Stimulated activated CD4-positive, alpha-beta T cell treated with anti-CD3 and anti-CD28 coated beads, TNF-alpha, amount 100 ng/mL, for 24 hours (primary cell): ENCODE results near the gene KNSTRN.
A peak's percentile ranks its signal among the peaks of the same experiment; 100 is the strongest.

ENCODE experiments used
- DNase-seq, 3 experiments: peaks; one replicate each; pipeline ENCODE4 v3.0.0-alpha.2; 2020; ENCODE audit warnings: low read depth in 3 of 3

KNSTRN gene

DNA sequence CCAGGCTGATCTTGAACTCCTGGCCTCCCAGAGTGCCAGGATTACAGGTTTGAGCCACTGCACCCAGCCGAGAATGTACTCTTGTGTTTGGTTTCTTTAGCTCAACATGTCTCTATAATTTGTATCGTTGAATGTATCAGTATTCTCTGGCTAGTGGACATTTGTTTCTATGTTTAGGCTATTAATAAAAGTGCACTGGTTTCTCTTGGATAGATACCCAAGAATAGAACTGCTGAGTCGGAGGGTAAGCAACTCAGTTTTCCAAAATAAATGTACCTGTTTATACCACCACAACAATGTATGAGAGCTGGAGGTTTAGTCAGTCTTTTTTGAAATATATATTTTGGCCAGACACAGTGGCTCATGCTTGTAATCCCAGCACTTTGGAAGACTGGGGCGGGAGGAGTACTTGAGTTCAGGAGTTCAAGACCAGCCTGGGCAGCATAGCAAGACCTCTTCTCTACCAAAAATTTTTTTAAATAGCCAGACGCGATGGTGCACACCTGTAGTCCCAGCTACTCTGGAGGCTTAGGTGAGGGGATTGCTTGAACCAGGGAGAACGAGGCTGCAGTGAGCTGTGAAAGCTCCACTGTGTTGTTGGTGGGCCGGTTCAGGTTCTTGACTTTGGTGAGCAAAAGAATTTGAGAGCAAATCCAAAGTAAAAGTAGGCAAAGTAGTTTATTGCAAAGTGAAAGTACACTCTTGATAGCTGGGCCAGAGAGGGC lies 15.3 kb downstream of the KNSTRN start:
- DNase-seq: no peak

GRCh38 chr15:40398413-40398873 lies 15.9 kb downstream of the KNSTRN start:
- no peak for DNase-seq

DNA sequence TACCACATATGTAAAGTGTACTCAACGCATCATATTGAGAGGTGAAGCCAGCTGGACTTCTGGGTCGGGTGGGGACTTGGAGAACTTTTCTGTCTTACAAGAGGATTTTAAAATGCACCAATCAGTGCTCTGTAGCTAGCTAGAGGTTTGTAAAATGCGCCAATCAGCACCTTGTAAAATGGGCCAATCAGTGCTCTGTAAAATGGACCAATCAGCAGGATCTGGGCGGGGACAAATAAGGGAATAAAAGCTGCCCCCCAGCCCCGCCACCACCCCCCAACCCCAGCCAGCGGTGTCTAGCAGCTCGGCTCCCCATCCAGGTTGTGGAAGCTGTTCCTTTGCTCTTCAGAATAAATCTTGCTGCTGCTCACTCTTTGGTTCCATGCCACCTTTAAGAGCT lies 16.8 kb downstream of the KNSTRN start:
- no peak for DNase-seq

DNA sequence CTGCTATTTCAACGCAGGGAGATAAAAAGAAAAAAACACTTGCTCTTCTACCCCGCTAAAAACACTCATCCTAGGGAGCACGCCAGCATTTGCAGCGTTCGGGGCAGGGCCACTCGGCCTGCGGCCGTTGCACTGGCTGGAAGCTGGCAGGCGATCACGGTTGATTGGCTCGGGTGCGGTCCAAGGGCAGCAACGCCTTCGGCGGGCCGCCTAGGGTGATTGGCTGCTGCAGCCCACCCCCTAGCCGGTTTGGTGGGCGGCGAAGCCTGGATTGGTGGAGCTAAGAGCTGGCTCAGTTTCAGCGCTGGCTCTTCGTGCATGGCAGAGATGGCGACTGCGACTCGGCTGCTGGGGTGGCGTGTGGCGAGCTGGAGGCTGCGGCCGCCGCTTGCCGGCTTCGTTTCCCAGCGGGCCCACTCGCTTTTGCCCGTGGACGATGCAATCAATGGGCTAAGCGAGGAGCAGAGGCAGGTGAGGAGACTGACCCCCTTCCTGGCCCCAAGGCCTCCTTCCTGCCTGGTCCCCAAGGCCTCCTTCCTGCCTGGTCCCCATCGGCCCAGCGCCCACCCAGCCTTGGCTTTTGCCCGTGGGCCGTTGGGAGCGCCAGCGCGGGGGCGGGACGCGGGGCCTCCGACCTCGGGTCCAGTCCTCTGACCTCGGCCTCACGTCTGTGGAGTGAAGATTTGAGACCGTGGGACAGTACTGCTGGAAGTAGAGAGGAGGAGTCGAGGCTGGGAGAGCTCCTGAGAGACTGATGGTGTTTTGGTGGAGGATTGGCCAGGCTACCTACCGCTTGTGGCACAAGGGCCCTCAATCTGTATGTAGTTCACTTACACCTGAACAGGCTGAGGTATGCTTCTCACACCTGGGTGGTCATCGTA lies 23.2 kb downstream of the KNSTRN start, which contains the start of gene IVD:
TSS of gene IVD (plus strand) at position 295 of the 881 bp plus-strand sequence. CDS start at position 328, 33 bp downstream.
- DNase-seq: peak; percentile 82 to 91 (median 86)

DNA sequence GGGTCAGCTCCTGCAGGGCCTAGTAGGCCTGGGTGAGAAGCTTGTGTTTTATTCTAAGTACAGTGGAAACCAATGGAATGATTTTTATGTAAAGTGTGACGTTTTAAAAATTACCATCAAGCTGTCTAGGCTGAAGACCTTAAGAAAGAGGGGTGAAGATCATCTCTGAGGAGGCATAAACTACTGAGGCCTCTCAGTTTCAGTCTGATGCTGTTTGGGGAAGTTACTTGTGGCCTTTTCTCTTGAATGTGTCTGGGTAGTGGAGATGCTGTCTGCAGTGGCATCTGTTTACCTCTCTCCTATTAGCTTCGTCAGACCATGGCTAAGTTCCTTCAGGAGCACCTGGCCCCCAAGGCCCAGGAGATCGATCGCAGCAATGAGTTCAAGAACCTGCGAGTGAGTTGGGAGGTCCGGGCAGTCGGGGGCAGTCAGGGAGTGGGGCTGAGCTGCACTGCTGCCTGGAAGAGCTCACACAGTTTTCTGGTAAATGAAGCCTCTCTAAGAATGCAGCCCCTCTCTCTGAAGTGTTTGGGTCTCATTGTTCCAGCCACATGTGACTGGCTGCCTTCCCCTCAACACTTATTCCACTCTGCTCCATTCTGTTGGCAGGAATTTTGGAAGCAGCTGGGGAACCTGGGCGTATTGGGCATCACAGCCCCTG lies 24.9 kb downstream of the KNSTRN start:
- no peak for DNase-seq

DNA sequence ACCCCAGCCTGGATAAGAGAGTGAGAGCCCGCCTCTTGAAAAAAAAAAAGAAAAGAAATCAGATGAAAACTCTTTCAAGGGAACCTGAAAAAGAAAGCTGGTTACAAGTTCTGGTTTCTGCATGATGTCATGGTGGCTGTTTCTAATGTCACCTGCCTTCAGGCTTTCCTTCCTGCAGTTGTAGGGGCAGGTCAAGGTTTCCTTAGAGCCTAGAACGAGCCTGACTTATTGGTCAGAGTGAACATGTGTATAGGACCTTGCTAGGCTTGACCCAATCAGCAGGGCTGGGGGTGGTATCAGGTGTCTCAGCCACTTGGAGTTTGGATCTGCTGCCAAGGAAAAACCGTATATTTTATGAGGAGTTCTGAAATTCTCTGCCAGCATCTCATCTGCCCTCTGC lies 26.8 kb downstream of the KNSTRN start:
- no peak for DNase-seq

DNA sequence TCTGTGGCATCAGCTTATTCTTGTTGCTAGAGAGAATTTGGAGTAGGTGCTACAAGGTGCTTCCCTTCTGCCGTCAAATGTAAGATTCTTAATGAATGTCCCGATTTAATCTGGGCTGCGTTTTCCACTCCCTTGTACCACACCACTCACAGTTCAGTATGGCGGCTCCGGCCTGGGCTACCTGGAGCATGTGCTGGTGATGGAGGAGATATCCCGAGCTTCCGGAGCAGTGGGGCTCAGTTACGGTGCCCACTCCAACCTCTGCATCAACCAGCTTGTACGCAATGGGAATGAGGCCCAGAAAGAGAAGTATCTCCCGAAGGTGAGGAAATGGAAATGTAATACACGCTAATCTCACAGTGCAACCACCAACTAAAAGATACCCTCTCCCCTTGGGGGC lies 28.0 kb downstream of the KNSTRN start:
- DNase-seq: no peak

- DNase-seq: no peak
These were observed 29.7 kb downstream of the KNSTRN start for GRCh38 chr15:40412095-40412759.

GRCh38 chr15:40413036-40413435 lies 30.5 kb downstream of the KNSTRN start:
- DNase-seq: no peak

- DNase-seq: no peak
These were observed 32.3 kb downstream of the KNSTRN start for GRCh38 chr15:40414816-40415215.

- DNase-seq: no peak
These were observed 32.7 kb downstream of the KNSTRN start for GRCh38 chr15:40415226-40415625.

DNA sequence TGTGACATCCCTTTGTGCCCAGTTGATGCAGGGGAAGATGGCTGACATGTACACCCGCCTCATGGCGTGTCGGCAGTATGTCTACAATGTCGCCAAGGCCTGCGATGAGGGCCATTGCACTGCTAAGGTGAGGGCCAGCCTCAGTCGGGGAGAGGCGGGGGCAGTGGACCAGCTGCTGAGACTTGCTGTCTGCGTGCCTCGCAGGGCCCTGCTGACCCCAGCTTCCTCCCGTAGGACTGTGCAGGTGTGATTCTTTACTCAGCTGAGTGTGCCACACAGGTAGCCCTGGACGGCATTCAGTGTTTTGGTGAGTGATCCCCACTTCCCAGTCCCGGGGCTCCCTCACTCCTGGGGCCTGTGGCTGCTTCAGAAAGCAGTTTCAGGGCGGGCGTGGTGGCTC lies 33.5 kb downstream of the KNSTRN start:
- no peak for DNase-seq

GRCh38 chr15:40418126-40418525 lies 35.6 kb downstream of the KNSTRN start:
- no peak for DNase-seq

DNA sequence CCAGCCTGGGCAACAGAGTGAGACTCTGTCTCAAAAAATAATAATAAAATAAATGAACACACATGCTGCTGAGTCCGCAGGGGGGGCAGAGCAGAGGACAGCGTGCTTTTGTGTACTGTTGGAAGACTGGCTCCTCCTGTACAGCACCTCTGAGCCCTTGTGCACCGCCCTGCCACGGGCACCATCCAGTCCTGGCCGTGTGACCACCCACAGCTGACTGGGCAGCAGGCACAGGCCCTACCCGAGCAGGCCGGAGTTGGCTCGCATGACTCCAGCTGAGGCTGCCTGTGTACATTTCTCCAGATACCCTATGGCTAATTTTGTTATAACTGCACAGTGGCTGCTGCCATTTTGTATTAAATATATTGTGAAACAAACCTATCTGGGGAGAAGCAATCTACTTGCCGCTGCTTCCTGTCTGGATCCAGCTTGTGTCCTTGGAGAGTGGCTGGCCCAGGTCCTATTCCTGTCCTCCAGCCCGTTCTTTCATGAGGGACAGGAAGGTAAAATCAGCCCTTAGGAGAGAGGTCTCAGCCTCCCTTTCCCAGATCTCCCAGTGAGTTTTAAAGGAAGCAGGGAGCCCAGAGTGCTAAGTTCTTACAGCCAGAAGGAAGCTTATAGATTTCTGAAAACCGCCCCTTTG lies 37.7 kb downstream of the KNSTRN start:
- no peak for DNase-seq

GRCh38 chr15:40420793-40421192 lies 38.3 kb downstream of the KNSTRN start:
- DNase-seq: no peak

- peak; percentile 64 to 82 (median 72) for DNase-seq
These were observed 39.0 kb downstream of the KNSTRN start for GRCh38 chr15:40421246-40422157.

DNA sequence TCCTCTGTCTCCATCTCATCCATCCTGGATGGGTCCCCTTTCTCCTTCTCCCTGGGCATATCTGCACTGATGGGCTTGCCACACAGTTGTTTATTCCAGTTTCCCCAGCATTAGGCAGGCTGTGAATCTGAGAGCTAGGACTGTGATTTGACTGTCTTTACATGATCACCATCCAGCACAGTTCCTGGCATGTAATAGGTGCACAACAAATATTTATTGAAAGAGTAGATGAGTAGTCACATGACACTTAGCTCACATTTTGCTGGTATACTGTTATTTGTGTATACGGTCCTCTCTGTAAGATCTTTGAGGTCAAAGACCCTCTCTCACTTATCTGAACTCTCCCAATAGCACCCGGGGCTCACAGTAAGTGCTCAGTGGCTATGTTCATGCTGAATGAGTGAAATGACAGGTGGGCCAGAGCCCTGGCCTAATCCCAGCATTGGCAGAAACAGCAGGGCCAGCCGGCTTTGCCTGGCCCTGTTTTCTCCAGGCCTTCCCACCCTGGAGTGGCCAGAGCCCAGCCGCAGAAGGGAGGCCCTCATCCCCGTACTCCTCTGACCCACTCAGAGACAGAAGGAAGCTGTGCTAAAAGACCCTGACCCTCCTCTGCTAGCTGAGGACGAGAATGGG lies 42.1 kb downstream of the KNSTRN start:
- no peak for DNase-seq

DNA sequence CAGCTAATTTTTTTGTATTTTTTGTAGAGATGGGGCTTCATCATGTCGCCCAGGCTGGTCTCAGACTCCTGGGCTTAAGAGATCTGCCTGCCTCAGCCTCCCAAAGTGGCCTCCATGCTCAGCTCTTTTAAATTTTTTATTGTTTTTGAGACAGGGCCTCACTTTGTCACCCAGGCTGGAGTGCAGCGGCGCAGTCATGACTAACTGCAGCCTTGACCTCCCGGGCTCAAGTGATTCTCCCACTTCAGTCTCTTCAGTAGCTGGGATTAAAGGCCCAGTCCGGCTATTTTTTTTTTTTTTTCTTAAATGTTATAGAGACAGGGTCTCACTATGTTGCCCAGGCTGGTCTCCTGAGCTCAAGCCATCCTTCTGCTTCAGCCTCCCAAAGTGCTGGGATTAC lies 43.2 kb downstream of the KNSTRN start:
- no peak for DNase-seq

DNA sequence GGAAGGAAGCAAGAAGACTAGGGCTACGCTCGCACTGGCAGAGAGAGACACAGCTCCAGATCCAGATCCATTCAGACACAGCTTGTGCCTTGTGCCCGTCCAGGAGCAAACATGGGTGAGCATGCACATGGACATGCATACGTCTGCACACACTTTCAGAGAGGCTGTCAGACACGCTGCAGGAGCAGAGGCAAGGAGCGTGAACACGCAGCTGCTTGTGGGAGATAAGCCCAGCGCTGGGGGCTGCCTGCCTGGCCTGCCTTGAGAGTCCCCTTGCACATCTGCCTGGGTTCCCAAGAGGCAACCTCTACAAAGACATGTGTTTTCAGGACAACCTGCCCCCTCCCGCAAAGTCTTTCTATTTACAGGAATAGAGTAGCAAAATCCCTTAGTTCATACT lies 44.7 kb downstream of the KNSTRN start:
- DNase-seq: no peak

DNA sequence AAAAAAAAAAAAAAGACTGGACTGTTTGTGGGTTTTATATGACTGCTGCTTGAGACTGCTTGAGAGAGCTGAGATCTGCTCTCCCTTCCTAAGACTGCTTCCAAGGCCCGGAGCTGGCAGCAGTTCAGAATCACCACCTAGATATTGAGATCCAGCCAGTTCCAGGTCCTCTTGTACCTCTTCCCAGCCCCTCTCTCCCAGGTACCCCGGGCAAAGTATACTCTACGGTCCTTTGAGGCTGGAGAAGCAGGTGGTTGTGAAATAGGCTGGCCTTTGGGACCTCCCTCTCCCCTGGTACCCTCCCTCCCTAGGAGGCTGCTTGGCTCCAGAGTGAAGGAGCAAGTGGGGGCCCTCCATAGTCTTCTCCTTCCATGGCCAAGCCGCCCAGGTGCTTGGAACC lies 45.7 kb downstream of the KNSTRN start:
- no peak for DNase-seq
